Fibroblast of lung (primary cell): ENCODE results near the gene TSHR. TPM values are rescaled to one million over a fixed set of nuclear protein-coding genes. Genes with fewer than 3 reads are reported as not detected.
A peak's percentile ranks its signal among the peaks of the same experiment; 100 is the strongest.

ENCODE experiments used
- DNase-seq, 2 donors: peaks; one replicate each; pipeline versions ENCODE4 v3.0.0 to v3.0.0-alpha.2; 2010; ENCODE audit warnings: low read depth in 2 of 2
- H2AFZ ChIP-seq: 2 replicates; pipeline ENCODE4 v1.5.1; 2012; ENCODE audit warnings: low read length, control low read depth, inconsistent platforms
- H3K27ac ChIP-seq: 2 replicates; pipeline ENCODE4 v1.5.1; 2011; ENCODE audit warnings: low read length, control low read depth; ENCODE audit not compliant: insufficient read depth
- H3K27me3 ChIP-seq: 2 replicates; pipeline ENCODE4 v1.5.1; 2011; ENCODE audit warnings: mild to moderate bottlenecking, low read length; ENCODE audit not compliant: control insufficient read depth, insufficient read depth
- H3K36me3 ChIP-seq: 2 replicates; pipeline ENCODE4 v1.5.1; 2011; ENCODE audit warnings: low read length; ENCODE audit not compliant: control insufficient read depth, insufficient read depth
- H3K4me1 ChIP-seq: 2 replicates; pipeline ENCODE4 v1.5.1; 2011; ENCODE audit warnings: low read length; ENCODE audit not compliant: control insufficient read depth, insufficient read depth; ENCODE audit errors: extremely low read depth
- H3K4me2 ChIP-seq: 2 replicates; pipeline ENCODE4 v1.5.1; 2011; ENCODE audit warnings: low read length, control low read depth; ENCODE audit not compliant: insufficient read depth; ENCODE audit errors: extremely low read depth
- H3K4me3 ChIP-seq, 4 experiments: fragments of 200-600 bp in 1 of 4; sonication (generic) in 1 of 4; replicated peaks in 1 of 4; 2 replicates each; pipeline ENCODE4 v1.5.1; 2011 to 2016; ENCODE audit warnings: low read length in 4 of 4, low read depth in 3 of 4, mild to moderate bottlenecking in 3 of 4, control low read depth in 2 of 4, inconsistent platforms in 1 of 4, mixed read lengths in 1 of 4; ENCODE audit not compliant: insufficient read depth in 1 of 4; ENCODE audit errors: control extremely low read depth in 1 of 4
- H3K79me2 ChIP-seq: 2 replicates; pipeline ENCODE4 v1.5.1; 2012; ENCODE audit warnings: mild to moderate bottlenecking, low read length, inconsistent platforms; ENCODE audit not compliant: control insufficient read depth, insufficient read depth
- H3K9ac ChIP-seq: 2 replicates; pipeline ENCODE4 v1.5.1; 2011; ENCODE audit warnings: mild to moderate bottlenecking, low read length, control low read depth; ENCODE audit not compliant: insufficient read depth
- H3K9me3 ChIP-seq: 2 replicates; pipeline ENCODE4 v1.5.1; 2012; ENCODE audit warnings: low read depth, low read length; ENCODE audit not compliant: control insufficient read depth, insufficient read depth
- H4K20me1 ChIP-seq: 2 replicates; pipeline ENCODE4 v1.5.1; 2011; ENCODE audit warnings: low read length; ENCODE audit not compliant: control insufficient read depth, insufficient read depth; ENCODE audit errors: extremely low read depth
- EZH2 ChIP-seq: IDR thresholded peaks from 2 replicates; pipeline ENCODE4 v1.5.1; 2012; ENCODE audit warnings: low read length, control low read depth, mild to moderate bottlenecking; ENCODE audit errors: missing control alignments
- polyA plus RNA-seq, 2 donors: library from polyadenylated mRNA; depleted of rRNA in 1 of 2; stranded (reverse) in 1 of 2; unstranded in 1 of 2; fragments of >200 nt; gene quantifications; 2 replicates each; pipeline ENCODE4 v1.2.1, GENCODE V29; 2011 to 2012; ENCODE audit warnings: missing spikeins in 1 of 2
- total RNA-seq: library from RNA; depleted of rRNA; stranded (reverse); fragments of >200 nt; gene quantifications from 2 replicates; pipeline ENCODE4 v1.2.1, GENCODE V29; 2014
- TF ChIP-seq, protein P1 (sequence below), 2 donors: IDR thresholded peaks in 1 of 2; conservative IDR thresholded peaks in 1 of 2; 1 replicate in 1 of 2; 2 replicates in 1 of 2; pipeline ENCODE4 v1.5.1; 2011 to 2012; ENCODE audit warnings: low read length in 2 of 2, control low read depth in 1 of 2, inconsistent platforms in 1 of 2, low read depth in 1 of 2, mild to moderate bottlenecking in 1 of 2

The TSHR gene
- total and polyA plus RNA-seq, 2 donors (not counting 1 experiment from before 2014, with no cell fraction given): not detected

DNA sequence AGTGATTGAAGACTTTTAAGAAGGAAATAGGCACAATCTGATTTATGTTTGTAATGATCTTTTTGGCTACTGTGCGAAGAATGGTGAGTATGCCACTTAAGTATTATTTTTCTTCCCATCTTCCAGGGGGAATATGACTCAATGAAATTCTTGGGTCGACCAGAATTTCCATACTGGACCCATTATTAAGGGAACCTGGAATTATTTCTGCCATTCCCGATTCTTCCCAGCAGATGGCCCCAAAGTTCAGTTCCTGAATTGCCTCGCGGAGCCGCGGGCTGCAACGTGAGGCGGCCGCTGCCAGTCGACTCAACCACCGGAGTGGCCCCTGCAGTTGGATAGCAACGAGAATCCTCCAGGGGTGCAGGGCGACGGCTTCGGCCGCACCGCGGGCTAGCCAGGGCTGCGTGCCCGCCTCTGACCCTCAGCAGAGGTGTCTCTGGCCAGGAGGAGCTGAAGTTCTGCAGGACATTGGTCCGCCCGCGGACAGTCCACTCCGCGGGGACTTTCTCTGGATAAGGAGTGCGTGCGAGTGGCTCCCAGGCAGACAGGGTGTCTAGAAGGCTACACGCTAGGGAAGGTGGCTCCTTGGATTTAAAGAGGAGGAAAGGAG is 628 bp upstream of the TSHR start:
- H3K9ac ChIP-seq: peak overlapping the region; percentile 38
- no peaks in the 10 kb centered on the region for H4K20me1 ChIP-seq
- no peak overlapping the region for H3K27ac ChIP-seq
- no peaks in the 10 kb centered on the region for H3K9me3 ChIP-seq
- peak; percentile 74 for DNase-seq
- H2AFZ ChIP-seq: peak overlapping the region; percentile 88
- peaks cover 22% of the 10 kb centered on the region for H3K27me3 ChIP-seq
- no peaks in the 10 kb centered on the region for H3K79me2 ChIP-seq
- no peaks in the 10 kb centered on the region for H3K4me1 ChIP-seq
- H3K36me3 ChIP-seq: no peaks in the 10 kb centered on the region
- TF ChIP-seq, protein P1, sequence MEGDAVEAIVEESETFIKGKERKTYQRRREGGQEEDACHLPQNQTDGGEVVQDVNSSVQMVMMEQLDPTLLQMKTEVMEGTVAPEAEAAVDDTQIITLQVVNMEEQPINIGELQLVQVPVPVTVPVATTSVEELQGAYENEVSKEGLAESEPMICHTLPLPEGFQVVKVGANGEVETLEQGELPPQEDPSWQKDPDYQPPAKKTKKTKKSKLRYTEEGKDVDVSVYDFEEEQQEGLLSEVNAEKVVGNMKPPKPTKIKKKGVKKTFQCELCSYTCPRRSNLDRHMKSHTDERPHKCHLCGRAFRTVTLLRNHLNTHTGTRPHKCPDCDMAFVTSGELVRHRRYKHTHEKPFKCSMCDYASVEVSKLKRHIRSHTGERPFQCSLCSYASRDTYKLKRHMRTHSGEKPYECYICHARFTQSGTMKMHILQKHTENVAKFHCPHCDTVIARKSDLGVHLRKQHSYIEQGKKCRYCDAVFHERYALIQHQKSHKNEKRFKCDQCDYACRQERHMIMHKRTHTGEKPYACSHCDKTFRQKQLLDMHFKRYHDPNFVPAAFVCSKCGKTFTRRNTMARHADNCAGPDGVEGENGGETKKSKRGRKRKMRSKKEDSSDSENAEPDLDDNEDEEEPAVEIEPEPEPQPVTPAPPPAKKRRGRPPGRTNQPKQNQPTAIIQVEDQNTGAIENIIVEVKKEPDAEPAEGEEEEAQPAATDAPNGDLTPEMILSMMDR (conservative IDR thresholded peaks at IDR 0.05 in 1 of 2, IDR thresholded peaks at IDR 0.05 in 1 of 2; ENCODE audit: low read depth in 1 of 2, low read length in 2 of 2): peak; percentile 74 to 78
- TF ChIP-seq EZH2: peak; percentile 2
- peak overlapping the region; percentile 52 to 66 (median 56) for H3K4me3 ChIP-seq
- H3K4me2 ChIP-seq: peak overlapping the region; percentile 100

DNA sequence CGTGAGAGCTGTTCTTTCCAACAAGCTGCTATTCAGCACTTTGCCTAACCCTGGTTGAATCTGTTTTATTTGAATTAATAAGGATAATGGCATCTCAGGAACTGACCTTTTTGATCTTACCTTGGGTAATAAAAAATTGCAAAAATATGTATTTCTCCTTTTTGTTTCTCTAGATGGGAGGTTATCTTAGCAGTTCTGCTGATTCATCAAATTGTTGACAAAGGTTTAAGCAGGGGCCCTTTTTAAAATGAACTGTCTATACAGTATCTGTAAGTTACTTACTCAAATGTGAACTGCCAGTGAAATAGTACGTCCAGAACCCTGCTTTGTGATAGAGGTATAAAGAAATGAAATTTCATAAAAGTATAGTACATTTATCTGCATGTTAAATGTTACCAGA is 681 bp downstream of the TSHR start:
- H3K9ac ChIP-seq: no peak overlapping the region
- no peaks in the 10 kb centered on the region for H3K36me3 ChIP-seq
- H2AFZ ChIP-seq: no peak overlapping the region
- DNase-seq: no peak
- H3K4me2 ChIP-seq: no peak overlapping the region
- no peaks in the 10 kb centered on the region for H3K9me3 ChIP-seq
- TF ChIP-seq EZH2: no peak
- TF ChIP-seq, protein P1 (conservative IDR thresholded peaks at IDR 0.05 in 1 of 2, IDR thresholded peaks at IDR 0.05 in 1 of 2; ENCODE audit: low read depth in 1 of 2, low read length in 2 of 2): no peak
- H3K27me3 ChIP-seq: peaks cover 22% of the 10 kb centered on the region
- no peak overlapping the region for H3K27ac ChIP-seq
- no peaks in the 10 kb centered on the region for H4K20me1 ChIP-seq
- H3K79me2 ChIP-seq: no peaks in the 10 kb centered on the region
- H3K4me1 ChIP-seq: no peaks in the 10 kb centered on the region
- no peak overlapping the region for H3K4me3 ChIP-seq

DNA sequence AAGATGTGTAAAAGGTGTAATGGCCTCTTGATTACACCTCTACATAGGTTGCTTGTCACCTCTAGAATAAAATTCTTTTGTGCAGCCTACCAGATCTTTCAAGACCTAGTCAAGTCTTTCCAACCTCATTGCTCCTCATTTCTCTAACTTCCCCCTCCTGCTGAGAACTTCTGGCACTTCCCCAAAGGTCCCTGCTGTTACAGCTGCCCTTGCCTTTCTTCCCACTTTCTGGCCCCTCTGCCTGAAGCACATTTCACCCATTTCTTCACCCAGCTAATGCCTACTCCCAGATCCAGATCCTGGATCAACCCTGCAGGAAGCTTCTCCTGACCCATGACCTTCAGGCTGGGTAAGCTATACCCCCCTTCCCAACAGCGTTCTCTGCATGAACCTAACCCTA is 1.5 kb downstream of the TSHR start:
- DNase-seq: no peak
- no peaks in the 10 kb centered on the region for H3K36me3 ChIP-seq
- H3K79me2 ChIP-seq: no peaks in the 10 kb centered on the region
- TF ChIP-seq EZH2: no peak
- TF ChIP-seq, protein P1 (conservative IDR thresholded peaks at IDR 0.05 in 1 of 2, IDR thresholded peaks at IDR 0.05 in 1 of 2; ENCODE audit: low read depth in 1 of 2, low read length in 2 of 2): no peak
- H3K27ac ChIP-seq: no peak overlapping the region
- H3K27me3 ChIP-seq: peaks cover 22% of the 10 kb centered on the region
- H3K4me3 ChIP-seq: no peak overlapping the region
- no peak overlapping the region for H3K4me2 ChIP-seq
- H2AFZ ChIP-seq: no peak overlapping the region
- H3K4me1 ChIP-seq: no peaks in the 10 kb centered on the region
- H3K9ac ChIP-seq: no peak overlapping the region
- no peaks in the 10 kb centered on the region for H4K20me1 ChIP-seq
- H3K9me3 ChIP-seq: no peaks in the 10 kb centered on the region
